HG03378 (cell line): Measurements from ENCODE around the gene STX8.
"Not testable (repeated sequence)": the region's sequence is repeated elsewhere in the genome, so short reads cannot be mapped to it uniquely, and the experiment has no call there.

ENCODE experiments used
- ATAC-seq: cut with Tn5 transposase; IDR thresholded peaks from one replicate; pipeline ENCODE4 v1.9.1; 2021; ENCODE audit warnings: mild to moderate bottlenecking, moderate library complexity; ENCODE audit not compliant: unreplicated experiment

The STX8 gene

GRCh38 chr17:9557161-9557755 is 18.4 kb downstream of the STX8 start:
- no peak for ATAC-seq

DNA sequence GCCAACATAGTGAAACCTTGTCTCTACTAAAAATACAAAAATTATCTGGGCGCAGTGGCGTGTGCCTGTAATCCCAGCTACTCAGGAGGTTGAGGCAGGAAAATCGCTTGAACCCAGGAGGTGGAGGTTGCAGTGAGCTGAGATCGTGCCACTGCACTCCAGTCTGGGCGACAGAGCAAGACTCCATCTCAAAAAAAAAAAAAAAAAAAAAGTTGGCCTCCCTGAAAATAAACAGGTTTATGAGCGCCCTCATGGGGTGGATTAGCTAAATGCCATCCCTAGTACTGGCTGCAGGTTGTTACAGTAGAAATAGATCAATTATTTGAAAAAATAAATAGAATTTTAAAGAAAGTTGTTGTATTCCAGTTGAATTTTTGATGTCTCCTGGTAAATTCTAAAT is 20.9 kb downstream of the STX8 start:
- not testable (repeated sequence) for ATAC-seq

DNA sequence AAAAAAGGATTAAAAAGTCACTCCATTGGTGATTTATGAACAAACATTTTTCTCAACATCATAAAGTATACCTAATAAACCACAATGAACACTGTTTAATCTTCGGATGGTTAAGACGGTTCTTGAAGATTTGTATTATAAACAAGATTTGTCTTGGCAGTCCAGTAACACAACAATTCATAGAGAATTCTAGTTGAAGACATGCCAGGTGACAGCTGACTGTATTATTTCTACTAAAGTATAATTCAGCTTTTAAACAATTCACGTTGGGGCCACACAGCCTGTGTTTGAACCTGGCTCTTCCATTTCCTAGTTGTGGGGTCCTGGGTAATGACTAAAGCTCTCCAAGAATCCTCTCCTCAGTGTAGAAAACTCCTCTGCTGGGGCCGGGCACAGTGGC is 22.0 kb downstream of the STX8 start:
- ATAC-seq, result no peak

GRCh38 chr17:9553181-9553580 is 22.4 kb downstream of the STX8 start:
- no peak for ATAC-seq

DNA sequence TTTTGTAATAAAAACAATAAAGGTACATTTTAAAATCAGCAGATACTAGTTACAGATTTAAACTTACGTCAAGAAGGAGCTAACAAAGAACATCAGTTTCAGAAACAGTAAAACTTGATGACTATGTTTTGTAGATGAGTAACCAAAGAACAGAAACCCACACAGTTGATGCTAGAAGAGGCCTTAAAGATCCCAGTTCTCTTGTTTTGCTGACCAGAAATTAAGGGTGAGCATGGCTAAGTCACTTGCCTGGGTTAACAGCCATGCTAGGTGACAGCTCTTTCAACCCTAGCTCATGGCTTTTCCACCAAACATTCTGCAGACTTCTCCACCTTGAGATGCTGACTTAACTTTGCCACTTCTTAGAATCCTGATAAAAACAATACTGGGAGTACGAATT is 26.4 kb downstream of the STX8 start:
- ATAC-seq, result no peak

DNA sequence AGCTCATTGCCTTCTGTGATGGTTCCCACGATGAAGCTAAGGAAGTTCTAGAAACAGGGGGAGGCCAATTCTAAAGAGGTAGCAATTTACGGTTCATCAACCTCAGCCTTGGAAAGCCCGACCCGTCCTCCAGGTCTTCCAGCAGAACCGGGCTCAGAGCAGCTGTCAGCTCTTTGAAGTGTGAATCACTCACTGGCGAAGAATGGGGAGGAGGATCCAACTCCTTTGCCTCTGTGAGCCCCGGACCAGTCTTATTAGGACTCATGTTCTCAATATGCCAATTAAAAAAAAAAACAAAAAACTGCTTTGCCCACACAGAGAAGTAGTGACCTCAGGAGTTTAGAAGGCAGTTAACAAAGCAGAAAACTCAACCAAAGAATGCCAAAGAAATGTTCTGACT is 31.4 kb downstream of the STX8 start:
- no peak for ATAC-seq

GRCh38 chr17:9541718-9542117 is 33.9 kb downstream of the STX8 start:
- no peak for ATAC-seq

DNA sequence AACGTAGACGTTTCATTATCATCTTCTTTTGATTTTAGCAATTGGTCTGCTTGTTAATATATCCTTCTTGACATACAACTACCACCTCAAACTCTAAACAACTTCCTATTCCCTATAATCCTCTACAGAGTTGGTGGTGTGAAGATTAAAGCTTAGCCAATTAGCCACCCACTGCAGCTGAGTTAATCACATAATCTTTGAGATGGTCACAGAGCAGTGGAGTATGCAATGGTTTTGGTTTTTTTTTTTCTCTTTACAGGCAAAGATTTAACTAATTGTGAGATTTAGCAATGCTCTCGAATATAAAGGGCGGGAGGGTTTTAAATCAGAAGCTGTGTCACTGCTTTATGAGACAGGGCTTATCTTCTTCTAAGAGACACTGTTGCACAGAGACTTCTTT is 37.0 kb downstream of the STX8 start:
- no peak for ATAC-seq

- no peak for ATAC-seq
Measured at GRCh38 chr17:9537177-9537776, 38.3 kb downstream of the STX8 start.

DNA sequence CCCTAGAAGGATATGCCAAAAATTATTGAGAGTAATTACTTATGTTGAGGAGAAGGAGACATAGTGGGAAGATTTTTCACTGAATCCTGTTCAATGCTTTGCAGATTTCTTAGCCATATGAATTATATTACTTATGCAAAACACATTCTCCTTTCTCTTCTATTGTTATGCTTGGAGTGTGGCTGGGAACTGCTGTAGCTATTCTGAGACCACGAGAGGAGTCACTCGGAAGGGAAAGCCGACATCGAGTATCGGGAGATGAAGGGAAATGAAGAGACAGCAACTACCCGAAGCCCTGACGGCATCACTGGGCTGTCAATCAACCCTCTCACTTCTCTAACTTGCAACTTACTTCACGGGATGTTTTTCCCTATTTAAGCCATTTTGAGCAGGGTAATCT is 39.6 kb downstream of the STX8 start:
- ATAC-seq, result no peak

DNA sequence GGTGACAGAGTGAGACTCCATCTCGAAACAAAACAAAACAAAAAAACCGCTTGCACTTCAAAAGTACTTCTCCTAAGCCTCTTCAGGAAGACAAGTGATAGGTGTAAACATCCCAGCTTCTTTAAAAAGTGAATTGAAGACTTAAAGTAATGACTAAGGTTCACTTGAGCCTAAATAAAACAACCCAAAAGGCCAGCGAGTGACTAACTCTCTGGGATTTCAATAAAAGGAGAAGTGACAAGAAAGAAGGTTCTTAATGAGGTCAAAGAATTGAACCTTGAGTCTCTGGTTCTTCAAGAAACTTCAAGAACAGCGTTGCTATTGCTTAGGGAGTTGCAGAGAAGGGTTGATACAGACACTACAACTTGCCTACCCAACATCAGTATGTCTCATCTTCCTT is 42.2 kb downstream of the STX8 start:
- ATAC-seq, result no peak

- no peak for ATAC-seq
Measured at GRCh38 chr17:9532715-9533114, 42.9 kb downstream of the STX8 start.

DNA sequence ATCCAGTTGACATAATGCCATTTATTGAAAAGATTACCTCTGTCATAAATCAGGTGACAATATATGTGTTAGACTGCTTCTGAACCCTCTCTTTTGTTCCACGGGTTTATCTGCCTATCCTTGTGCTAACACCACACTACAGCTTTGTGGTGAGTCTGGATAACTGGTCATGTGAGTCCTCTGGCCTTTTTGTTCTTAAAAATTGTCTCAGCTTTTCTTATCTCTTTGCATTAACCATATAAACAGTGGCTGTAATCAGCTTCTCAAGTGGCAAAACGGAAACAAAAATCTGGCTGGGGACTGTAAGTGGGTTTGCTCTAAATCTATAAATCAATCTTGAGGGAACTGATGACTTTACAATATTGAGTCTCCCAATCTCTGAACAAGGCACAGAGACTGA is 44.6 kb downstream of the STX8 start:
- ATAC-seq, result no peak

- no peak for ATAC-seq
Measured at GRCh38 chr17:9529033-9529700, 46.5 kb downstream of the STX8 start.

DNA sequence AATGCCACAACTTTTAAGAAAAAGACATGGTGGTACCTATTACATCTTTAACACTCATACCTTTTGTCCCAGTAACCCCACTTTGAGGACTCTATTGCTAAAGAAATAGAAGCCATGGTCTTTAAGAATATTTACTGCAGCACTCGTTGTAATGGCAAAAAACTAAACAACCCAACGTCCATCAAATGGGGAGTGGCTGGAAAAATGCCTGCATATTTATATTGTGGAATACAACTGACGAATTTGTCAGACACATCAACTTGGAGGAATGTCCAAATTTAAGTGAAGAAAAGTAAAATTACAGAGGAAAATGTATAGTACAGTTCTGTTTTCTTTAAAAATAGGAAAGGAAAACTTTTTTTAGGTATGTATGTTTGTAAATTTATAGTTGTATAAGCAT is 47.8 kb downstream of the STX8 start:
- no peak for ATAC-seq

- ATAC-seq, result no peak
Measured at GRCh38 chr17:9522074-9522473, 53.5 kb downstream of the STX8 start.

DNA sequence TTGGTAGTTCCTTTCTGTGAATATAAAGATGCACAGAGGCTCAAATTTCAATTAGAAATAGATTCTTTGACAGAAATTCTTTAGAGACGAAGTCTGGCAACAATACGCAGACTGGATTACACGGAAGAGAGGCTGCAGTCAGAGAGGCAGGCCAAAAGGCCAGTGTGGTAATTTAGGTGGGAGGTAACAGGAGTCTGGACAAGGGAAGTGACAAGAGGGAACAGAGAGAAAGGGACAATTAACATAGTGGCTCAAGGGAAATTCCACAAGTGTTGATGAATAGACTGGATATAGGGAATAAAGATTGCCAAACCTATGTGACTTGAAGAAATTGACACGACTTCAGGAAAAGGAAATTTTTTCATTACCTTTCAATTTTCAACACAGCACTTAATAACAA is 54.6 kb downstream of the STX8 start:
- ATAC-seq, result no peak

- ATAC-seq, result no peak
Measured at GRCh38 chr17:9520649-9521048, 55.0 kb downstream of the STX8 start.

- no peak for ATAC-seq
Measured at GRCh38 chr17:9519583-9520272, 55.9 kb downstream of the STX8 start.

GRCh38 chr17:9517396-9517795 is 58.2 kb downstream of the STX8 start:
- no peak for ATAC-seq

DNA sequence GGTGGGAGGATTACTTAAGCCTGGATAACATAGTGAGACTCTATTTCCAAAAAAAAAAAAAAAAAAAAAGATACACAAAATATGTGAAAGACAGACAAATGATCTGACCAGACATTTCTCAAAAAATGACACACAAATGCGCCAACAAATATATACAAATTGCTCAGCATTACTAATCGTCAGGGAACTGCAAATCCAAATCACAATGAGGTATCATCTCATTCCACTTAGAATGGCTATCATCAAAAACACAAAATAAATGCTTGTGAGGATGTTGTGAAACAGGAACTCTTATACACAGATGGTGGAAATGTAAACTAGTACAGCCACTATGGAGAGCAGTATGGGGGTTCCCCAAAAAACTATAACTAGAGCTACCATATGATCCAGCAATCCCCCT is 62.4 kb downstream of the STX8 start:
- no peak for ATAC-seq
